GM19328 (cell line): ENCODE data around the gene EFCC1.
"Not testable (repeated sequence)": the region's sequence is repeated elsewhere in the genome, so short reads cannot be mapped to it uniquely, and the experiment has no call there.

Source experiments
- ATAC-seq: cut with Tn5 transposase; IDR thresholded peaks from one replicate; pipeline ENCODE4 v1.9.1; 2021; ENCODE audit warnings: mild to moderate bottlenecking, moderate library complexity; ENCODE audit not compliant: unreplicated experiment

EFCC1 gene

DNA sequence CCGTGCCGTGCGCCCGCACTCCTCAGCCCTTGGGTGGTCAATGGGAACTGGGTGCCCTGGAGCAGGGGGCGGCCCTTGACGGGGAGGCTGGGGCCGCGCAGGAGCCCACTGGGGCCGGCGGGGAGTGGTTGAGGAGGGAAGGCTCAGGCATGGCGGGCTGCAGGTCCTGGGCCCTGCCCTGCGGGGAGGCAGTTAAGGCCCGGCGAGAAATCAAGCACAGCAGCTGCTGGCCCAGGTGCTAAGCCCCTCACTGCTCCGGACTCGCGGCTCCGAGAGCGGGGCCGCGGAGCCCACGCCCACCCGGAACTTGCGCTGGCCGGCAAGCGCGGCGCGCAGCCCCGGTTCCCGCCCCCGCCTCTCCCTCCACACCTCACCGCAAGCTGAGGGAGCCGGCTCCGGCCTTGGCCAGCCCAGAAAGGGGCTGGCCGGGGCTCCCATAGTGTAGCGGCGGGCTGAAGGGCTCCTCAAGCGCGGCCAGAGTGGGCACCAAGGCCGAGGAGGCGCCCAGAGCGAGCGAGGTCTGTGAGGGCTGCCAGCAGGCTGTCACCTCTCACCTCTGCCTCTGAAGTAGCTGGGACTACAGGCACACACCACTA lies 67.3 kb downstream of the EFCC1 start:
- ATAC-seq: no peak

DNA sequence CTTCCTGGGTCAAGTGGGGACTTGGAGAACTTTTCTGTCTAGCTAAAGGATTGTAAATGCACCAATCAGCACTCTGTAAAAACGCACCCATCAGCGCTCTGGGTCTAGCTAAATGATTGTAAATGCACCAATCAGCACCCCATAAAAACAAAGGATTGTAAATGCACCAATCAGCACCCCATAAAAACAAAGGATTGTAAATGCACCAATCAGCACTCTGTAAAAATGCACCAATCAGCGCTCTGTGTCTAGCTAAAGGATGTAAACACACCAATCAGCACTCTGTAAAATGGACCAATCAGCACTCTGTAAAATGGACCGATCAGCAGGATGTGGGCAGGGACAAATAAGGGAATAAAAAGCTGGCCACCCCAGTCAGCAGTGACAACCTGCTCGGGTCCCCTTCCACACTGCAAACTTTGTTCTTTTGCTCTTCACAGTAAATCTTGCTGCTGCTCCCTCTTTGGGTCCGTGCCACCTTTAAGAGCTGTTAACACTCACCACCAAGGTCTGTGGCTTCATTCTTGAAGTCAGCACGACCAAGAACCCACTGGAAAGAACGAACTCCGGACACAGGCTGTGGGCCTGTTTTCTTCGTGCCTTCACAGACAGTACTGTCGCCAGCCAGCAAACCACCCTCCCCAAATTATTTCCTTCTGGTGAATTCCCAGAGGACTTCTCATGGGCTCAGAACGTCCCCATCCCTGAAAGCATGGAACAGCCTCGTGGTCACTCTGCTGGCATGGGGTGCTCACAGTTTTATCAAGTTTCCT lies 68.4 kb downstream of the EFCC1 start:
- not testable (repeated sequence) for ATAC-seq

DNA sequence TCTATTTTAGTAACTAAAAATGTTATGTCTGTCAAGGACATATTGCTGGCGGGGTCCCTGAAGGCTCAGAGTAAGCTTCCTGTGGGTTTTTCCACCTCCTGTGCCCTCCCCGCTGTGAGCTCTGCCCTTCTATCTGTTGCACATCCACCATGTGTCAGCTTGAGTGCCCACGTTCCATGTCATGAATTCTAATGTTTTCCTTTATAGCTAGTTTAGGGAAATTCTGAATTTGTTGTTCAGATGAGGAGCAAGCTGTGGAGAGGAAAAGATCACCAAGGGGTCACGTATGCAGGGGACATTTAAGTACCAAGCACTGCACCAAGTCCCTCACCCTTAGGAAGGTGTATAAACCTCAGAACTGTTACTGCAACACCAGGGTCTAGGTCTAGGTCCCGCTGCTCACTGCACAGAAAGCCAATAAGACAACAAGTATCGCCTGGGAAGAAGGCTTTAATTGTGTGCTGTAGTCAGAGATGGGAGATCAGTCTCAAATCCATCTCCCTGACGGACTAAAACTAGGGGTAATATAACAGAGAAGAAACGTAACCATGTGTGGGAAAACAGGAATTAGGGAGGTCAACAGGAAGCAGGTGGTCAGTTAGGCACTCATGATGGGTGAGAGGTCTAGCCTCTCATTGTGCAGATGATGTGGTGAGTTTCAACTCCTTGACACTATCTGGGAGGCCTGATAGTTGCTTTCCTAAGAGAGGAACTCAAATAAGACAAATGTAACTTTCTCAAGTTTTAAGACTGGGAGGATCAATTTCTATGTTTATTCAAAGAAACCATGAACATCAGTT lies 69.2 kb downstream of the EFCC1 start:
- no peak for ATAC-seq

DNA sequence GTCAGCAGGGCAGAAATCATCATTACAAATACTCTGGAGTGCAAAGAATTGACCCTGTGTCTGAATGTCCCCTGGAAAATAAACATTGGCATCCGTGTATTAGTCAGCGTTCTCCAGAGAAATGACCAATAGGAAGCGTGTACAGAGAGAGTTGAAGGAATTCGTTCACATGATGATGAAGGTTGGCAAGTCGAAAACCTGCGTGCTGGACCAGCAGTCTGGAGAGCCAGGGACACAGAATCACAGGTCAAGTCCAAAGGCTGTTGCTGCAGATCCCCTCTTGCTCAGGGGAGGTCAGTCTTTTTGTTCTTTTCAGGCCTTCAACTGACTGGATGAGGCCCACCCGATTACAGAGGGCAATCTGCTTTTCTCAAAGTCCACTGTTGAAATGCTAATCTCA lies 76.1 kb downstream of the EFCC1 start:
- ATAC-seq: no peak

DNA sequence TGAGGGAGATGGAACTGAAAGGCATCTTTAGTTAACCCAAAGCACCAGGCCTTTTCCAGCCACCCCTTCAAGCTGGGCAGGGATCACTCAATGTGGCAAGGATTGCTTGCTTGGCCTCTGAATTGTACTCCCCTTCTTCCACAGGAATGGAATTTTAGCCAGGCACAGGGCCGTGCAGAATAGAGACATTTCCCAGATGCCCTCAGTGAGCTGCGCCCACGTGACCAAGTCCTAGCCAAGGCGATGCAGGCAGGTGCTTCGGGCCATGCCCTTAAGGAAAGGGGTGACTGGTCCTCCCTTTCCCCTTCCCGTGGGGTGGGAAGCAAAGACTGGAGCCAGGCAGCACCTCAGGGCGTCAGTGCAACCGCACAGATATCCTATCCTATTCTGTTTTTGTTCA lies 77.4 kb downstream of the EFCC1 start:
- no peak for ATAC-seq

DNA sequence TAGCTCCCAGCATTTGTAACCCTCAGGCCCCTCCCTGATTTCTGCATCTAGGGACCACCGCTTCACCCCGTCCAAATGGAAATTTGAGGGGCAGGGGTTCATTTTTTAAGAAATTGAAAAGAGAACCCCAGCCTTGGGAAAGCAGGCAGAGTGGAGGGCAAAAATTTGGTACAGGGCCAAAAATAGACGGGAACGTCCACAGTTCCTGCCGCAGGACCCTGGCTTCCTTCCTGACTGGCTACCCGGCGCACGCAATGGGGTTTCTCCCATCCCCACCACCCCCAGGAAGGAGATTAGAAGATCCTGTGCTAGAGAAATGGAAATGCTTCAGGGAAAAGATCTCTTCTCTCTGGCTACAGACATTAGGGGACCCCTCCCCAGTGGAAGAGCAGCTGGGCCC lies 80.4 kb downstream of the EFCC1 start:
- ATAC-seq: no peak

DNA sequence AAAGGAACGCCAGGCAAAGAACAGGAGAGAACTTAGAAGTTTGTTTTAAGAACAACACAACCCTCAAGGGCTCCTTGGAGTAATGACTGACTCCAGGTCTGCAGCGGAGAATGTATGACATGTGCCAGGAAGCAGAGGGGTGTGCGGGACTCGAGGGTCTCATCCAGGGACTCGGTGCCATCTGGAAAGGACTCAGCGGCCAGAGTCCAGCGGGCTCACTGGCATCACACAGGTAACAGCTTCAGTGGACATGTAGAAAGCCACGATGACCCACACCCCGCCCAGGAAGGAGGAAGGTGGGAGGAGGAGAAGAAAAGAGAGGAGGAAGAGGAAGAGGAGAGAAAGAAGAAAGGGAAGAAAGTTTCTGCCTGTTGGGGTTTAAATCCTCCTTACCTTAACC lies 80.9 kb downstream of the EFCC1 start:
- no peak for ATAC-seq

DNA sequence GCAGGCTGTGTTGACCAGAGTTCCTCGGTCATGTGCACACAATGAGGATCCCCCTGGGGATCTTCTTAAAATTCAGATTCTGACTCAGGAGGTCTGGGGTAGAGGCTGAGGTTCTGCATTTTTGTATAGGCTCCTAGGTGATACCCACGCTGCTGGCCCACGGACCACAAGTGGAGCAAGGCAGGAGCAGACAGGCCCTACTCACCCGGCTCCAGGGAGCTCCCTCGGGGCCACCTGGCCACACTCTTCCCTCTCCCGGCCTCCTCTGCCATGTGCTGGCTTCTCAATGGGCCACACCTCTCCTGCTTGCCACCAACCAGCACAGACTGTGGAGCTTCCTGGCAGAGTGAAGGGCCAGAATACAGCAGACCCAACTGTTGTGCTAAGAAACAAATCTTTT lies 83.4 kb downstream of the EFCC1 start:
- no peak for ATAC-seq

DNA sequence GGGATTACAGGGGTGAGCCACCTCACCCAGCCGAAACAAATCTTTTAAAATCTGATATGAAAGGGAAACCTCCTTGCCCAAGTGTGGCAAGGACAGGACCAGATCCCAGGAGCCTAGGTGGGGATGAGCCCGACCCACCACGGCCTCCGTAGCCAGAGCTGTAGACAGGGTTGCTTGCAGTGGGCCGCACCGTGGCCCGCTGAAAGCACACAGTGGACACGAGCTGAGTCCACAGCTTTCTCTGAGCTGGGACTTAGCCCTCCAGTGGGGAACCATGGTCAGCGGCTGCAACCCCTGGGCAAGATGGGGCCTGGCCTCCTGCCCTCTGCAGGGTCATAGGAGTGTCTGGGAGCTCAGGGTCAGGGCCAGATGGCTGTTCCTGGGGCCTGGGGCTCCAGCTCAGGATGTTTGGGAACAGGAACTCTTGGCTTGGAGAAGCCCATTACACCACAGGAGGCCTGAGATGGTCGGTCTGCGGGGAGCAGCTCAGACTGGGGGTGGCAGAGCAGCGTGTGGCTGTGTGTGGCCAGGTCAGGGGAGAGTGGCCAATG lies 84.1 kb downstream of the EFCC1 start:
- no peak for ATAC-seq

DNA sequence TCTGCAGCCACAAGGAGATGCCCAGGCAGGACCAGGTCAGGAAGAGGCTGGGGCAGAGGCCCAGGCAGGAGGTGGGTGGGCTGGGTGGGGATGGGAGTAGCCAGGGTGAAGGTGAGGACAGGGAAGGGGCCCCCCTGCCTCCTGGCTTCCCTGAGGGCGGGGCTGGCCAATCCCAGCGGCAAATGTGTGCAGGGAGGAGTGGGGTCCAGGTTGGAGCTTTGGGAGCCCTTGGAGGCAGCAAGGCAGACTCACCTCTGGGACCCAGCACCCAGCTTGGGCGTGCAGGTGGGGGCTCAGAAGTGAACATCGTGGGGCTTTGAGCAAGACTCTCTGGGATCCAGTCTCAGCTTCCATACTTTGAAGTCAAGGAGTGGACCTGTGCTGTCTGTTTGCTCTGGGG lies 84.7 kb downstream of the EFCC1 start:
- ATAC-seq: no peak

DNA sequence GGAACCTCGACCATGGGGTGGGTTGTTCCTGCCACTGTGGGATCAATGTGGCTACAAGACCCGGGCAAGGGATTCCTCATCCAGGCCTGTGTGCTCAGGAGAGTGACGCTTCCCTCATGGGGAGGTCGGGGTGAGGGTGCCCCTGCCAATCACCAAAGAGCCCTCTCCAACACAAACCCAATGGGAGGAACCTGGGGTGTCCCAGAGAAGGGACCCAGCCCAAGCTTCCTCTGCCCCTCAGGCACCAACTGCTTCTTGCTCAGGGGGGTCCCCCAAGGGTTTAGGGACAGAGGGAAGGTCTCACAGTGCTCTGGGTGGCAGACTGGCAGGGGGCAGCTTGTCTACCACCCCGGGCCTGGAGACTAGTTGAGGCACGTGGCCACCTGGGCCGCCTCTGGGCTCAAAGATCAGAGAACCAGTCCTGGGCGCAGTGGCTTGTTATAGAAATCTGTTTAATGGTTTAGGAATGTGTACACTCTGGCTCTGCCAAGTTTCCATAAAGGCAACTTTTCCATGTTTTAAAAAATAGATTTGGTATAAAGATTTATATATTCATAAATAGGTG lies 86.1 kb downstream of the EFCC1 start:
- ATAC-seq: no peak

DNA sequence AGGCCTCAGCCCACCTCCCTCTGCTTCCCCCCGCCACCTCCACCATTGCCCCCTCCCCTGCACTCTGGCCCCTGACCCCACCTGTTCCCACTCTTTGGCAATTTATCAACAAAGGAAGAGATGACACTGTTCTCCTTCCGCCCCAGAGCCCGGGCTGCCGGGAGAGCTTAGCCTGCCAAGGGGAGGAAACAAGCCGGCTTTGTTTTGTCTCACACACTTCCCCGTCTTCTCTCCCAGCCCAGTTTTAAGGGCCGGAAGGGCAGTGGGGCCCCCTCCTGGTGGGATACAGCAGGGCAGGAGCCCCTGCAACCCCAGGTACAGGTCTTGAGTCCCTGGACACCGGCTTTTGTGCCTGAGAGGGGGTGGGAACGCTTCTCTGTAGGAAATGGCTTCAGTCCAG lies 86.8 kb downstream of the EFCC1 start:
- ATAC-seq: not testable (repeated sequence)

DNA sequence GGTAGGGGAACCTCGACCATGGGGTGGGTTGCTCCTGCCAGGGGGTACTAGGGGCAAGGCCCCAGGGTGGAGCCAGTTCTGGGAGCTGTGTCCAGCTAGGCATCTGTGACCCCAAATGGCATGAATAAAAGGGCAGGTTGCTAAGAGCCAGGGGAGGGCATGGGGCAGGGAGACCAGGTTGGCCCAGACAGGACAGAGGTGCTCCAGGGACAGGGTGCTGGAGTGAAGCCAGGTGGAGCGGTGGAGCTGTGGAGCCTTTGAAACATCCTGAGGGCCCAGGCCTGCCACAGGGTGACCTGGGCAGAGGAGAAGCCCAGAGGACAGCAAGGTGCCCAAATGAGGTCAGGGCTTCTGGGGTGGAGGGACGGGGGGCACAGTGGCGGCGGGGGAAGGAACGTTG lies 87.2 kb downstream of the EFCC1 start:
- not testable (repeated sequence) for ATAC-seq
